BE2C (cell line): ENCODE data around the gene ADK.
"Not testable (repeated sequence)": the region's sequence is repeated elsewhere in the genome, so short reads cannot be mapped to it uniquely, and the experiment has no call there.

Experiments
- DNase-seq: peaks from one replicate; pipeline ENCODE4 v3.0.0-alpha.2; 2020
- H3K27me3 ChIP-seq: fragments of 250-450 bp; sonication (Bioruptor Pico); 2 replicates; pipeline ENCODE4 v1.5.1; 2020; ENCODE audit warnings: mild to moderate bottlenecking
- H3K36me3 ChIP-seq: fragments of 250-450 bp; sonication (Bioruptor Pico); 2 replicates; pipeline ENCODE4 v1.5.1; 2020; ENCODE audit warnings: mild to moderate bottlenecking
- H3K4me1 ChIP-seq: fragments of 250-450 bp; sonication (Bioruptor Pico); 2 replicates; pipeline ENCODE4 v1.5.1; 2020
- H3K4me3 ChIP-seq: 2 replicates; pipeline ENCODE4 v1.5.1; 2011; ENCODE audit warnings: low read depth, low read length
- H3K9me3 ChIP-seq: fragments of 250-450 bp; sonication (Bioruptor Pico); 2 replicates; pipeline ENCODE4 v1.5.1; 2020
- TF ChIP-seq, protein P1 (sequence below): IDR thresholded peaks from 2 replicates; pipeline ENCODE4 v1.5.1; 2012; ENCODE audit warnings: mild to moderate bottlenecking, low read depth, low read length

The ADK gene

GRCh38 chr10:74575191-74575720 lies 424.2 kb downstream of the ADK start:
- TF ChIP-seq, protein P1, sequence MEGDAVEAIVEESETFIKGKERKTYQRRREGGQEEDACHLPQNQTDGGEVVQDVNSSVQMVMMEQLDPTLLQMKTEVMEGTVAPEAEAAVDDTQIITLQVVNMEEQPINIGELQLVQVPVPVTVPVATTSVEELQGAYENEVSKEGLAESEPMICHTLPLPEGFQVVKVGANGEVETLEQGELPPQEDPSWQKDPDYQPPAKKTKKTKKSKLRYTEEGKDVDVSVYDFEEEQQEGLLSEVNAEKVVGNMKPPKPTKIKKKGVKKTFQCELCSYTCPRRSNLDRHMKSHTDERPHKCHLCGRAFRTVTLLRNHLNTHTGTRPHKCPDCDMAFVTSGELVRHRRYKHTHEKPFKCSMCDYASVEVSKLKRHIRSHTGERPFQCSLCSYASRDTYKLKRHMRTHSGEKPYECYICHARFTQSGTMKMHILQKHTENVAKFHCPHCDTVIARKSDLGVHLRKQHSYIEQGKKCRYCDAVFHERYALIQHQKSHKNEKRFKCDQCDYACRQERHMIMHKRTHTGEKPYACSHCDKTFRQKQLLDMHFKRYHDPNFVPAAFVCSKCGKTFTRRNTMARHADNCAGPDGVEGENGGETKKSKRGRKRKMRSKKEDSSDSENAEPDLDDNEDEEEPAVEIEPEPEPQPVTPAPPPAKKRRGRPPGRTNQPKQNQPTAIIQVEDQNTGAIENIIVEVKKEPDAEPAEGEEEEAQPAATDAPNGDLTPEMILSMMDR: no peak
- Histone ChIP-seq H3K4me3 (no peak overlapping the region), H3K9me3 (no peaks in the 10 kb centered on the region), H3K4me1 (no peaks in the 10 kb centered on the region), H3K27me3 (no peaks in the 10 kb centered on the region), H3K36me3 (no peaks in the 10 kb centered on the region)
- no peak for DNase-seq

DNA sequence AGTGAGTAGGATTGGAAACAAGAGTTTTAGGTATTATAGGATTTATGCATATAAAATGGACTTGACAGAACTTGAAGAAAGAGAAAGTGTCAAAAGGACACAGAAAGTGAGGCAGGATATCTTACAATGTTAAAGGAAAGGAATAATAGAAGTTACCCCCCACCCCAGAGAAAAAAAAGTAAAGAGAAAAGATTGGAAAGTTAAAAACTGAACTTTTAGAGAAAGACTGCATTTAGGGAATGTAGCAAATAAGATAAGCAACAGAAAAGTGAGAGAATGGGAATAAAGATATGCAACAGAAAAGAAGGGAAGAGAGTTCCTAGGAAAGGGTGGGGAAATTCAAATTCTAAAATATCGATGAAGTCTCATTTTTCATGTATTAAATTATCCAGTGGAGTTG lies 424.9 kb downstream of the ADK start:
- H3K36me3 ChIP-seq: no peaks in the 10 kb centered on the region
- H3K9me3 ChIP-seq: no peaks in the 10 kb centered on the region
- H3K27me3 ChIP-seq: no peaks in the 10 kb centered on the region
- H3K4me1 ChIP-seq: no peaks in the 10 kb centered on the region
- no peak overlapping the region for H3K4me3 ChIP-seq
- TF ChIP-seq, protein P1: no peak
- DNase-seq: no peak

GRCh38 chr10:74576586-74576985 lies 425.6 kb downstream of the ADK start:
- TF ChIP-seq, protein P1: no peak
- no peak overlapping the region for H3K4me3 ChIP-seq
- no peaks in the 10 kb centered on the region for H3K36me3 ChIP-seq
- DNase-seq: no peak
- H3K4me1 ChIP-seq: no peaks in the 10 kb centered on the region
- no peaks in the 10 kb centered on the region for H3K9me3 ChIP-seq
- no peaks in the 10 kb centered on the region for H3K27me3 ChIP-seq

DNA sequence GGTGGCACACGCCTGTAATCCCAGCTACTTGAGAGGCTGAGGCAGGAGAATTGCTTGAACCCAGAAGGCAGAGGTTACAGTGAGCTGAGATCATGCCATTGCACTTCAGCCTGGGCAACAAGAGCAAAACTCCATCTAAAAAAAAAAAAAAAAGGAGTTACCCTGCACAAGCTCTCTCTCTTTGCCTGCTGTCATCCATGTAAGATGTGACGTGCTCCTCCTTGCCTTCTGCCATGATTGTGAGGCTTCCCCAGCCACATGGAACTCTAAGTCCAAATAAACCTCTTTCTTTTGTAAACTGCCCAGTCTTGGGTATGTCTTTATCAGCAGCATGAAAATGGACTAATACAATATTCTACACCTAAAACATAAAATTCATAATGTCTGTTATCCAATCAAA lies 429.4 kb downstream of the ADK start:
- not testable (repeated sequence) for H3K9me3 ChIP-seq, H3K36me3 ChIP-seq, H3K27me3 ChIP-seq, H3K4me3 ChIP-seq, DNase-seq, H3K4me1 ChIP-seq

- H3K9me3 ChIP-seq: no peaks in the 10 kb centered on the region
- H3K36me3 ChIP-seq: no peaks in the 10 kb centered on the region
- peaks cover 3% of the 10 kb centered on the region for H3K4me1 ChIP-seq
- TF ChIP-seq, protein P1: no peak
- no peak overlapping the region for H3K4me3 ChIP-seq
- DNase-seq: no peak
- no peaks in the 10 kb centered on the region for H3K27me3 ChIP-seq
Measured at GRCh38 chr10:74582566-74582965, 431.5 kb downstream of the ADK start.

DNA sequence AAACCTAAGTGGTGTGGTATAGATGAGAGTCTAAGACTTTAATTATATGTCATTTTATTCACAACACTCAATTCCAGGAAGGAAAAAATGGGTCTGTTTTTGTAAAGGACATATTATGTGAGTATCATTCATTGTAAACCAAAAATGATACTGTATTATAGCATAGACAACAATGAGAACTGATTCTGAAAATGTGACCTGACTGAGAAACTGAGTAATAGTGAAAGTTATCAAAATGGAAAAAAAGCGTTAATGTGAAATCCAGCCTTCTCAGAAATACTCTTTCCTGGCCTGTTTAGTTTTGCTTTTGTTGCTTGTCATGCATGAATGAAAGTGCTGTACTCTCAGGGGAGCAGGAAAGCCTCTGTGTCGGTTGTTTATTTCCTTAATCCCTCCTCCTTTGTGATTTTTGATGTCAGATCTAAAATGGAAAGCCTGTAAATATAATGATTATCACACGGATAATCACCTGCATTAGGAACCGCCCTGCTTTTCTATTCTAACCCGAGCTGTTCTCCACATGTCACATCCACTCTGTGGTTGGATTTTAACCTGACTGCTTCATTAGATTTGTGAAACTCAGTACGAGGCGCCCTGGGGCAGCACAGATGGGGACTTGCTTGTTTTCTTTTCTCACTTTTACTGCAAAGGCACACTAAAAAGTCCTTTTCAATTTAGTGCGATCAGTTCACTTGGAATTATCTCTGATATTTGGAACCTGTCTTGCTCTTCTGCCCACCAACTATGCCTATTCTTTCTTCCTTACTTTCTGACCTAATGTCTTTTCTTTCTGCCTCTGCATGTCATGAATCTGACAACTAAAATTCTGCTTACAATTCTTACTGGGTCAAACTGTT lies 434.4 kb downstream of the ADK start:
- TF ChIP-seq, protein P1: no peak
- peak overlapping the region; percentile 36 for H3K4me3 ChIP-seq
- DNase-seq: peak; percentile 54
- H3K27me3 ChIP-seq: no peaks in the 10 kb centered on the region
- H3K36me3 ChIP-seq: no peaks in the 10 kb centered on the region
- H3K4me1 ChIP-seq: peaks cover 20% of the 10 kb centered on the region
- H3K9me3 ChIP-seq: no peaks in the 10 kb centered on the region
